ENCODE data around the gene BSCL2. TPM values are rescaled to one million over a fixed set of nuclear protein-coding genes. Genes with fewer than 3 reads are reported as not detected.

Gene BSCL2
- total and polyA plus RNA-seq, 2 donors (not counting 1 experiment from before 2014, with no cell fraction given) = 38.5 to 56.3 TPM

DNA sequence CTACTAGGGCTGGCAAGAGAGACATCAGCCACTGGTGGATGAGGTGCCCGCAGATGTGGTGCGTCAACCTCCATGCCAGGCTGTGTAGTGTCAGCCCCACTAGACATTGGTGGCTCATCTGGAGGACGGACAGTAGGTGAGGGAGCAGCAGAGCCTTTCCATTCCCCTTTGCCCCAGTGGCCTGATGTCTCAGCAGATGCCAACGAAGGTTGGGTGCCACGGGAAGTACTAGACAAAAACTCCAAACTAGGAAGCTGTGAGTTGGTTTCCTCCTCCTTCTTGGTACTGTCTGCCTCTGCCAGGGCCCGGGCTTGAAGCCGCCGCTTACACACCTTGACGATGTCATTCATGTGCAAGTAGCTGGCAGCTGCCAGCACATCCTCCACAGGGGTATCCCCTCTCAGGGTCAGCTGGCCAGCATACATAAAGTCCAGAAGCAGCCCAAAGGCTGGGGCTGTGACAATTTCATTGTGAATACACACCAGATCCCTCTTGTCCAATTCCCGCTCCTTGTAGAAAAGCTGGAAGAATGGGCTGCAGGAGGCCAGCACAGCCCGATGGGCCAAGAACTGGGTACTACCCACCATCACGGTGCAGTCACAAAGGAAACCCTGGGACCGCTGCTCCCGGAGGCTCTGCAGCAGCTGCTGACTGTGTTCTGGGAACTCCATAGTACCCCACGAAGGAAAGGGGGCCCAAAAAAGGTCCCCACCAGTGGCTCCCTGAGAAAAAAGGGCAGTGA lies 45.9 kb upstream of the BSCL2 start:
- Histone ChIP-seq H3K4me3 (ENCODE audit: control extremely low read depth in 1 of 5, extremely low read depth in 1 of 5, insufficient read depth in 1 of 5, low read depth in 2 of 5, low read length in 4 of 5) (peak overlapping the region; percentile 82 to 94 (median 86)), H3K79me2 (ENCODE audit: control insufficient read depth, insufficient read depth, low read length) (peaks cover 40% of the 10 kb centered on the region), H4K20me1 (ENCODE audit: control insufficient read depth, insufficient read depth, low read length, poor library complexity, severe bottlenecking) (peaks cover 6% of the 10 kb centered on the region), H3K36me3 (replicated peaks in 1 of 2; ENCODE audit: control extremely low read depth in 1 of 2, control insufficient read depth in 1 of 2, extremely low read depth in 1 of 2, insufficient read depth in 2 of 2, low read length in 1 of 2) (peaks cover 0 to 19% of the 10 kb centered on the region in 2 experiments), H3K9me3 (ENCODE audit: control extremely low read depth in 1 of 3, control insufficient read depth in 2 of 3, insufficient read depth in 1 of 3, low read length in 2 of 3) (no peaks in the 10 kb centered on the region), H2AFZ (ENCODE audit: insufficient read depth, low read depth, low read length, poor library complexity, severe bottlenecking) (peak overlapping the region; percentile 95), H3K27me3 (replicated peaks in 1 of 4; ENCODE audit: control extremely low read depth in 1 of 4, control insufficient read depth in 3 of 4, insufficient read depth in 4 of 4, low read length in 3 of 4) (no peaks in the 10 kb centered on the region), H3K9ac (ENCODE audit: low read length) (peak overlapping the region; percentile 81), H3K27ac (ENCODE audit: low read length in 2 of 2) (peak overlapping the region; percentile 35 to 84), H3K4me1 (ENCODE audit: control insufficient read depth in 2 of 2, insufficient read depth in 2 of 2, low read length in 2 of 2) (peaks cover 7 to 21% of the 10 kb centered on the region in 2 donors), H3K4me2 (replicated peaks; ENCODE audit: low read depth, low read length, poor library complexity, severe bottlenecking) (peak overlapping the region; percentile 96)
- H3K27me3 Mint-ChIP-seq = no peaks in the 10 kb centered on the region
- H3K27ac Mint-ChIP-seq = peak overlapping the region; percentile 99
- H3K9me3 Mint-ChIP-seq (ENCODE audit: insufficient read depth) = no peaks in the 10 kb centered on the region
- intact Hi-C loops (cut with micrococcal nuclease) = loop anchor here (1.0 kb wide), 1 partner anchor 8 kb away; the partner anchor contains the start of gene POLR2G
- 78% methylated on average over 15 of the region's 15 CpGs for WGBS (ENCODE audit: insufficient coverage)
- H3K4me1 Mint-ChIP-seq = peaks cover 30% of the 10 kb centered on the region
- peak overlapping the region; percentile 99 for H3K4me3 Mint-ChIP-seq
- DNase-seq = no peak
- CTCF ChIA-PET = interaction anchor here (0.6 to 2.6 kb wide), 14 partner anchors 10 to 1551 kb away, joined by 3 to 32 read pairs (median 5); partner anchors contain the start of genes HNRNPUL2, STX5, TEX54 and TMEM179B
- ATAC-seq (ENCODE audit: low read depth) = no peak
- POLR2A ChIA-PET = interaction anchor here (0.5 to 3.9 kb wide), 30 partner anchors 8 to 1952 kb away, joined by 3 to 75 read pairs (median 6); partner anchors contain the start of genes B3GAT3, C11orf98, CSKMT and EEF1G
- TF ChIP-seq, protein P1, sequence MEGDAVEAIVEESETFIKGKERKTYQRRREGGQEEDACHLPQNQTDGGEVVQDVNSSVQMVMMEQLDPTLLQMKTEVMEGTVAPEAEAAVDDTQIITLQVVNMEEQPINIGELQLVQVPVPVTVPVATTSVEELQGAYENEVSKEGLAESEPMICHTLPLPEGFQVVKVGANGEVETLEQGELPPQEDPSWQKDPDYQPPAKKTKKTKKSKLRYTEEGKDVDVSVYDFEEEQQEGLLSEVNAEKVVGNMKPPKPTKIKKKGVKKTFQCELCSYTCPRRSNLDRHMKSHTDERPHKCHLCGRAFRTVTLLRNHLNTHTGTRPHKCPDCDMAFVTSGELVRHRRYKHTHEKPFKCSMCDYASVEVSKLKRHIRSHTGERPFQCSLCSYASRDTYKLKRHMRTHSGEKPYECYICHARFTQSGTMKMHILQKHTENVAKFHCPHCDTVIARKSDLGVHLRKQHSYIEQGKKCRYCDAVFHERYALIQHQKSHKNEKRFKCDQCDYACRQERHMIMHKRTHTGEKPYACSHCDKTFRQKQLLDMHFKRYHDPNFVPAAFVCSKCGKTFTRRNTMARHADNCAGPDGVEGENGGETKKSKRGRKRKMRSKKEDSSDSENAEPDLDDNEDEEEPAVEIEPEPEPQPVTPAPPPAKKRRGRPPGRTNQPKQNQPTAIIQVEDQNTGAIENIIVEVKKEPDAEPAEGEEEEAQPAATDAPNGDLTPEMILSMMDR (IDR thresholded peaks at IDR 0.05) = no peak
- no peak for TF ChIP-seq EZH2 (IDR thresholded peaks at IDR 0.05; ENCODE audit: borderline replicate concordance, insufficient read depth, low read depth, low read length, poor library complexity, severe bottlenecking)
